NT2/D1 (cell line): ENCODE results near the gene SLC7A6.

ENCODE experiments used
- DNase-seq: peaks from one replicate; pipeline ENCODE4 v3.0.0-alpha.2; 2011; ENCODE audit warnings: low read depth, low spot score
- H3K27me3 ChIP-seq: 2 replicates; pipeline ENCODE4 v1.6.0; 2011; ENCODE audit warnings: mild to moderate bottlenecking; ENCODE audit not compliant: insufficient read length, insufficient read depth
- H3K36me3 ChIP-seq: 2 replicates; pipeline ENCODE4 v1.6.1; 2011; ENCODE audit warnings: mild to moderate bottlenecking, low read length, mixed read lengths; ENCODE audit not compliant: insufficient read depth, insufficient read length
- H3K4me1 ChIP-seq: 2 replicates; pipeline ENCODE4 v1.5.1; 2011; ENCODE audit not compliant: insufficient read depth, insufficient read length
- H3K4me3 ChIP-seq: 2 replicates; pipeline ENCODE4 v1.5.1; 2011; ENCODE audit warnings: low read depth; ENCODE audit not compliant: insufficient read length
- H3K9ac ChIP-seq: 2 replicates; pipeline ENCODE4 v1.6.0; 2011; ENCODE audit warnings: low read depth; ENCODE audit not compliant: insufficient read length
- H3K9me3 ChIP-seq: 2 replicates; pipeline ENCODE4 v1.5.1; 2011; ENCODE audit warnings: mild to moderate bottlenecking, low read length; ENCODE audit not compliant: insufficient read depth
- SUZ12 ChIP-seq: IDR thresholded peaks from 2 replicates; pipeline ENCODE4 v1.6.1; 2011; ENCODE audit not compliant: insufficient read length, insufficient read depth; ENCODE audit errors: extremely low read depth
- YY1 ChIP-seq: IDR thresholded peaks from 2 replicates; pipeline ENCODE4 v1.6.1; 2011; ENCODE audit not compliant: insufficient read length, insufficient read depth
- ZNF274 ChIP-seq: IDR thresholded peaks from 2 replicates; pipeline ENCODE4 v1.6.1; 2011; ENCODE audit warnings: mild to moderate bottlenecking, low read depth, low read length

The SLC7A6 gene

GRCh38 chr16:68250951-68251350, 13.4 kb upstream of the SLC7A6 start:
- no peak overlapping the region for H3K4me3 ChIP-seq
- H3K4me1 ChIP-seq, result peaks cover 2% of the 10 kb centered on the region
- no peak for DNase-seq
- TF ChIP-seq ZNF274, result no peak
- TF ChIP-seq YY1, result no peak
- no peak for TF ChIP-seq SUZ12
- H3K27me3 ChIP-seq, result peaks cover 12% of the 10 kb centered on the region
- no peak overlapping the region for H3K9ac ChIP-seq
- H3K9me3 ChIP-seq, result no peaks in the 10 kb centered on the region
- H3K36me3 ChIP-seq, result peaks cover 21% of the 10 kb centered on the region

- Histone ChIP-seq H3K4me3 (no peak overlapping the region), H3K36me3 (peaks cover 23% of the 10 kb centered on the region), H3K4me1 (no peaks in the 10 kb centered on the region), H3K27me3 (peaks cover 5% of the 10 kb centered on the region), H3K9me3 (no peaks in the 10 kb centered on the region), H3K9ac (no peak overlapping the region)
- TF ChIP-seq YY1, result no peak
- TF ChIP-seq SUZ12, result no peak
- TF ChIP-seq ZNF274, result no peak
- no peak for DNase-seq
These were observed 12.5 kb upstream of the SLC7A6 start for GRCh38 chr16:68251832-68252231.

GRCh38 chr16:68252383-68252782, 11.9 kb upstream of the SLC7A6 start:
- Histone ChIP-seq H3K9ac (no peak overlapping the region), H3K9me3 (no peaks in the 10 kb centered on the region), H3K4me3 (no peak overlapping the region), H3K27me3 (no peaks in the 10 kb centered on the region), H3K4me1 (peaks cover 2% of the 10 kb centered on the region), H3K36me3 (peaks cover 23% of the 10 kb centered on the region)
- TF ChIP-seq SUZ12 (no peak), YY1 (no peak), ZNF274 (no peak)
- no peak for DNase-seq

- Histone ChIP-seq H3K9ac (no peak overlapping the region), H3K9me3 (no peaks in the 10 kb centered on the region), H3K4me3 (no peak overlapping the region), H3K4me1 (peaks cover 6% of the 10 kb centered on the region), H3K27me3 (no peaks in the 10 kb centered on the region), H3K36me3 (peaks cover 23% of the 10 kb centered on the region)
- no peak for DNase-seq
- TF ChIP-seq SUZ12, result no peak
- no peak for TF ChIP-seq YY1
- TF ChIP-seq ZNF274, result no peak
These were observed 10.6 kb upstream of the SLC7A6 start for GRCh38 chr16:68253721-68254120.

- Histone ChIP-seq H3K9ac (no peak overlapping the region), H3K27me3 (no peaks in the 10 kb centered on the region), H3K4me3 (no peak overlapping the region), H3K9me3 (no peaks in the 10 kb centered on the region), H3K4me1 (peaks cover 6% of the 10 kb centered on the region), H3K36me3 (peaks cover 37% of the 10 kb centered on the region)
- TF ChIP-seq SUZ12 (no peak), ZNF274 (no peak), YY1 (no peak)
- DNase-seq, result no peak
These were observed 8.6 kb upstream of the SLC7A6 start for GRCh38 chr16:68255712-68256111.

- H3K36me3 ChIP-seq, result peaks cover 33% of the 10 kb centered on the region
- peak overlapping the region; percentile 36 for H3K9ac ChIP-seq
These were observed 6.9 kb upstream of the SLC7A6 start for GRCh38 chr16:68257251-68257905.

GRCh38 chr16:68257906-68258800, 6.2 kb upstream of the SLC7A6 start:
- H3K9ac ChIP-seq, result peak overlapping the region; percentile 36
- peaks cover 9% of the 10 kb centered on the region for H3K4me1 ChIP-seq
- TF ChIP-seq SUZ12 (no peak), YY1 (no peak), ZNF274 (no peak)
- DNase-seq, result no peak
- H3K27me3 ChIP-seq, result peaks cover 3% of the 10 kb centered on the region
- no peaks in the 10 kb centered on the region for H3K9me3 ChIP-seq
- H3K4me3 ChIP-seq, result no peak overlapping the region
- H3K36me3 ChIP-seq, result peaks cover 33% of the 10 kb centered on the region

More at GRCh38 chr16:68257251-68257905, 6.9 kb upstream of the SLC7A6 start:
- H3K4me1 ChIP-seq, result peaks cover 9% of the 10 kb centered on the region
- no peak overlapping the region for H3K4me3 ChIP-seq
- TF ChIP-seq SUZ12 (no peak), ZNF274 (no peak), YY1 (no peak)
- DNase-seq, result no peak
- no peaks in the 10 kb centered on the region for H3K27me3 ChIP-seq
- no peaks in the 10 kb centered on the region for H3K9me3 ChIP-seq
